ENCODE data around the gene SSBP4.

- no peak for TF ChIP-seq CTCF (IDR thresholded peaks at IDR 0.05)
- no peak for TF ChIP-seq POLR2A (IDR thresholded peaks at IDR 0.05)
- TF ChIP-seq POLR2AphosphoS5 (IDR thresholded peaks at IDR 0.05), result no peak
These were observed 3.5 kb downstream of the SSBP4 start for GRCh38 chr19:18422530-18423191.
